Activated naive CD8-positive, alpha-beta T cell treated with anti-CD3 and anti-CD28 coated beads for 36 hours (primary cell): Measurements from ENCODE around the gene NID2. TPM values are rescaled to one million over a fixed set of nuclear protein-coding genes. Genes with fewer than 3 reads are reported as not detected.

Experiments
- DNase-seq: peaks from one replicate; pipeline ENCODE4 v3.0.0; 2021
- H3K27ac Mint-ChIP-seq: one replicate; pipeline ENCODE4 v1.8.0; 2022; ENCODE audit warnings: mild to moderate bottlenecking, moderate library complexity, mixed read lengths
- H3K27me3 Mint-ChIP-seq: one replicate; pipeline ENCODE4 v1.8.0; 2022; ENCODE audit warnings: mild to moderate bottlenecking, mixed read lengths
- H3K36me3 Mint-ChIP-seq: one replicate; pipeline ENCODE4 v1.8.0; 2021; ENCODE audit warnings: mild to moderate bottlenecking, mixed read lengths
- H3K4me1 Mint-ChIP-seq: one replicate; pipeline ENCODE4 v1.8.0; 2021; ENCODE audit warnings: mixed read lengths
- H3K4me3 Mint-ChIP-seq: one replicate; pipeline ENCODE4 v1.8.0; 2022; ENCODE audit warnings: mild to moderate bottlenecking, moderate library complexity, mixed read lengths
- H3K9me3 Mint-ChIP-seq: one replicate; pipeline ENCODE4 v1.8.0; 2022; ENCODE audit warnings: mixed read lengths
- total RNA-seq, 2 experiments: library from RNA; stranded (reverse); gene quantifications; one replicate each; pipeline ENCODE4 v1.2.3, GENCODE V29; 2021

Gene NID2
- total RNA-seq = not detected

- no peaks in the 10 kb centered on the region for H3K9me3 Mint-ChIP-seq
- H3K27me3 Mint-ChIP-seq = peaks cover 57% of the 10 kb centered on the region
- H3K4me1 Mint-ChIP-seq = peaks cover 17% of the 10 kb centered on the region
These were observed at the start of gene NID2 for GRCh38 chr14:52068615-52069306. TSS of gene NID2 (minus strand) at chr14:52069059. CDS start at chr14:52068994, 65 bp downstream.

GRCh38 chr14:52117111-52117832 is 48.4 kb upstream of the NID2 start:
- no peak overlapping the region for H3K4me3 Mint-ChIP-seq
- H3K36me3 Mint-ChIP-seq = no peaks in the 10 kb centered on the region
- DNase-seq = no peak
- H3K27ac Mint-ChIP-seq = no peak overlapping the region
- H3K9me3 Mint-ChIP-seq = peaks cover 1% of the 10 kb centered on the region
- H3K4me1 Mint-ChIP-seq = no peaks in the 10 kb centered on the region
- no peaks in the 10 kb centered on the region for H3K27me3 Mint-ChIP-seq

More at GRCh38 chr14:52068615-52069306, at the start of gene NID2:
- H3K36me3 Mint-ChIP-seq = no peaks in the 10 kb centered on the region
- no peak within 1 kb of the TSS for H3K27ac Mint-ChIP-seq
- H3K4me3 Mint-ChIP-seq = peak within 1 kb of the TSS; percentile 55
- peak; percentile 65 for DNase-seq

- Mint-ChIP-seq H3K9me3 (peaks cover 1% of the 10 kb centered on the region), H3K4me3 (no peak overlapping the region), H3K4me1 (no peaks in the 10 kb centered on the region), H3K36me3 (no peaks in the 10 kb centered on the region), H3K27ac (no peak overlapping the region), H3K27me3 (no peaks in the 10 kb centered on the region)
- DNase-seq = no peak
These were observed 46.4 kb upstream of the NID2 start for GRCh38 chr14:52115286-52115685.

GRCh38 chr14:52112336-52113018 is 43.6 kb upstream of the NID2 start:
- Mint-ChIP-seq H3K27me3 (no peaks in the 10 kb centered on the region), H3K4me1 (no peaks in the 10 kb centered on the region), H3K4me3 (no peak overlapping the region), H3K27ac (no peak overlapping the region), H3K9me3 (peaks cover 1% of the 10 kb centered on the region), H3K36me3 (no peaks in the 10 kb centered on the region)
- DNase-seq = no peak

- Mint-ChIP-seq H3K4me3 (no peak overlapping the region), H3K36me3 (no peaks in the 10 kb centered on the region), H3K9me3 (peaks cover 1% of the 10 kb centered on the region), H3K27ac (no peak overlapping the region), H3K27me3 (no peaks in the 10 kb centered on the region), H3K4me1 (no peaks in the 10 kb centered on the region)
- DNase-seq = no peak
These were observed 42.7 kb upstream of the NID2 start for GRCh38 chr14:52111583-52111982.

- H3K27ac Mint-ChIP-seq = no peak overlapping the region
- H3K4me1 Mint-ChIP-seq = no peaks in the 10 kb centered on the region
- no peak overlapping the region for H3K4me3 Mint-ChIP-seq
- no peaks in the 10 kb centered on the region for H3K36me3 Mint-ChIP-seq
- no peaks in the 10 kb centered on the region for H3K27me3 Mint-ChIP-seq
- H3K9me3 Mint-ChIP-seq = peaks cover 1% of the 10 kb centered on the region
- no peak for DNase-seq
These were observed 41.7 kb upstream of the NID2 start for GRCh38 chr14:52110441-52111086.

- Mint-ChIP-seq H3K27me3 (no peaks in the 10 kb centered on the region), H3K4me1 (no peaks in the 10 kb centered on the region), H3K9me3 (peaks cover 1% of the 10 kb centered on the region), H3K36me3 (no peaks in the 10 kb centered on the region), H3K4me3 (no peak overlapping the region), H3K27ac (no peak overlapping the region)
- no peak for DNase-seq
These were observed 40.0 kb upstream of the NID2 start for GRCh38 chr14:52108823-52109222.

- Mint-ChIP-seq H3K27me3 (no peaks in the 10 kb centered on the region), H3K36me3 (no peaks in the 10 kb centered on the region), H3K27ac (no peak overlapping the region), H3K9me3 (no peaks in the 10 kb centered on the region), H3K4me1 (no peaks in the 10 kb centered on the region), H3K4me3 (no peak overlapping the region)
- DNase-seq = no peak
These were observed 38.0 kb upstream of the NID2 start for GRCh38 chr14:52106840-52107239.

- H3K4me1 Mint-ChIP-seq = no peaks in the 10 kb centered on the region
- no peak overlapping the region for H3K27ac Mint-ChIP-seq
- H3K9me3 Mint-ChIP-seq = no peaks in the 10 kb centered on the region
- no peaks in the 10 kb centered on the region for H3K36me3 Mint-ChIP-seq
- DNase-seq = no peak
- no peak overlapping the region for H3K4me3 Mint-ChIP-seq
- H3K27me3 Mint-ChIP-seq = no peaks in the 10 kb centered on the region
These were observed 34.6 kb upstream of the NID2 start for GRCh38 chr14:52103416-52103815.

- no peak for DNase-seq
- H3K4me3 Mint-ChIP-seq = no peak overlapping the region
- H3K27me3 Mint-ChIP-seq = no peaks in the 10 kb centered on the region
- no peak overlapping the region for H3K27ac Mint-ChIP-seq
- no peaks in the 10 kb centered on the region for H3K9me3 Mint-ChIP-seq
- no peaks in the 10 kb centered on the region for H3K4me1 Mint-ChIP-seq
- H3K36me3 Mint-ChIP-seq = no peaks in the 10 kb centered on the region
These were observed 26.9 kb upstream of the NID2 start for GRCh38 chr14:52095794-52096193.

- no peak overlapping the region for H3K27ac Mint-ChIP-seq
- no peaks in the 10 kb centered on the region for H3K9me3 Mint-ChIP-seq
- no peaks in the 10 kb centered on the region for H3K4me1 Mint-ChIP-seq
- no peak for DNase-seq
- H3K27me3 Mint-ChIP-seq = peaks cover 2% of the 10 kb centered on the region
- H3K4me3 Mint-ChIP-seq = no peak overlapping the region
- no peaks in the 10 kb centered on the region for H3K36me3 Mint-ChIP-seq
These were observed 26.5 kb upstream of the NID2 start for GRCh38 chr14:52095336-52095735.

GRCh38 chr14:52094546-52095271 is 25.9 kb upstream of the NID2 start:
- Mint-ChIP-seq H3K4me1 (no peaks in the 10 kb centered on the region), H3K36me3 (no peaks in the 10 kb centered on the region), H3K9me3 (no peaks in the 10 kb centered on the region), H3K27ac (no peak overlapping the region), H3K4me3 (no peak overlapping the region), H3K27me3 (peaks cover 6% of the 10 kb centered on the region)
- DNase-seq = no peak

GRCh38 chr14:52091928-52092327 is 23.1 kb upstream of the NID2 start:
- no peaks in the 10 kb centered on the region for H3K9me3 Mint-ChIP-seq
- H3K4me1 Mint-ChIP-seq = no peaks in the 10 kb centered on the region

GRCh38 chr14:52090936-52091335 is 22.1 kb upstream of the NID2 start:
- Mint-ChIP-seq H3K4me1 (no peaks in the 10 kb centered on the region), H3K4me3 (no peak overlapping the region), H3K9me3 (no peaks in the 10 kb centered on the region), H3K36me3 (no peaks in the 10 kb centered on the region), H3K27ac (no peak overlapping the region), H3K27me3 (peaks cover 10% of the 10 kb centered on the region)
- no peak for DNase-seq

More at GRCh38 chr14:52091928-52092327, 23.1 kb upstream of the NID2 start:
- Mint-ChIP-seq H3K36me3 (no peaks in the 10 kb centered on the region), H3K27me3 (peaks cover 10% of the 10 kb centered on the region), H3K4me3 (no peak overlapping the region), H3K27ac (no peak overlapping the region)
- no peak for DNase-seq
